SK-N-SH (cell line): ENCODE measurements around the gene MYO18A. TPM values are rescaled to one million over a fixed set of nuclear protein-coding genes. Genes with fewer than 3 reads are reported as not detected.
A peak's percentile ranks its signal among the peaks of the same experiment; 100 is the strongest.

Experiments
- CTCF ChIA-PET: fragments of 300-600, 350-600 bp; formaldehyde crosslinking; extraction: SDS; loops from one replicate; lab custom pipeline; 2021; lab: Yijun Ruan, JAX
- POLR2A ChIA-PET: fragments of 350-600 bp; sonication (Branson Sonifier 250); formaldehyde crosslinking; extraction: SDS; loops from one replicate; lab custom pipeline; 2020; ENCODE audit warnings: antibody characterized with exemption, inconsistent platforms; lab: Yijun Ruan, JAX
- DNase-seq: peaks from one replicate; pipeline ENCODE4 v3.0.0; 2012
- H2AFZ ChIP-seq: fragments of 200-600 bp; sonication (generic); 2 replicates; pipeline ENCODE4 v1.8.1; 2016; ENCODE audit warnings: antibody characterized with exemption, mild to moderate bottlenecking, low read depth
- H3F3A ChIP-seq: fragments of 200-600 bp; sonication (generic); replicated peaks from 2 replicates; pipeline ENCODE3; 2016; ENCODE audit warnings: antibody characterized with exemption, mild to moderate bottlenecking; ENCODE audit not compliant: insufficient read depth
- H3K27ac ChIP-seq, 2 experiments: fragments of 200-500 bp in 1 of 2; fragments of 200-600 bp in 1 of 2; sonication (Bioruptor generic) in 1 of 2; sonication (generic), shearing (Covaris generic) in 1 of 2; 2 replicates each; pipeline versions ENCODE4 v1.5.1 to v1.6.1; 2014 to 2016; ENCODE audit warnings: low read depth in 2 of 2, inconsistent platforms in 1 of 2, low read length in 1 of 2, mild to moderate bottlenecking in 1 of 2, mixed read lengths in 1 of 2
- H3K27me3 ChIP-seq: fragments of 200-600 bp; sonication (generic), shearing (Covaris generic); 2 replicates; pipeline ENCODE4 v1.6.1; 2016; ENCODE audit warnings: mixed run types; ENCODE audit not compliant: insufficient read depth
- H3K36me3 ChIP-seq, 2 experiments: fragments of 200-500 bp in 1 of 2; fragments of 200-600 bp in 1 of 2; sonication (Bioruptor generic) in 1 of 2; sonication (generic) in 1 of 2; replicated peaks in 1 of 2; 2 replicates each; pipeline versions ENCODE3 to v1.5.1; 2014 to 2016; ENCODE audit warnings: low read length in 1 of 2, mild to moderate bottlenecking in 1 of 2; ENCODE audit not compliant: insufficient read depth in 2 of 2, control insufficient read depth in 1 of 2
- H3K4me1 ChIP-seq, 2 experiments: fragments of 200-500 bp in 1 of 2; fragments of 200-600 bp in 1 of 2; sonication (Bioruptor generic) in 1 of 2; sonication (generic), shearing (Covaris generic) in 1 of 2; 2 replicates each; pipeline versions ENCODE4 v1.5.1 to v1.6.1; 2014 to 2016; ENCODE audit warnings: low read depth in 1 of 2, low read length in 1 of 2, mixed run types in 1 of 2; ENCODE audit not compliant: insufficient read depth in 2 of 2, control insufficient read depth in 1 of 2
- H3K4me2 ChIP-seq: fragments of 200-600 bp; sonication (generic), shearing (Covaris generic); 2 replicates; pipeline ENCODE4 v1.6.1; 2017; ENCODE audit warnings: mixed run types
- H3K4me3 ChIP-seq, 2 experiments: fragments of 200-500 bp in 1 of 2; fragments of 200-600 bp in 1 of 2; sonication (Bioruptor generic) in 1 of 2; sonication (generic), shearing (Covaris generic) in 1 of 2; 2 replicates each; pipeline versions ENCODE4 v1.5.1 to v1.8.1; 2014 to 2016; ENCODE audit warnings: low read depth in 2 of 2, inconsistent platforms in 1 of 2, low read length in 1 of 2, mild to moderate bottlenecking in 1 of 2, mixed read lengths in 1 of 2, moderate library complexity in 1 of 2
- H3K79me2 ChIP-seq: fragments of 200-600 bp; sonication (generic); 2 replicates; pipeline ENCODE4 v1.8.1; 2017; ENCODE audit warnings: mild to moderate bottlenecking; ENCODE audit not compliant: insufficient read depth
- H3K9ac ChIP-seq: fragments of 200-600 bp; sonication (generic); 2 replicates; pipeline ENCODE4 v1.6.1; 2017; ENCODE audit warnings: mixed run types
- H3K9me2 ChIP-seq: fragments of 200-600 bp; sonication (generic); 2 replicates; pipeline ENCODE4 v1.6.1; 2017; ENCODE audit warnings: mixed run types
- H3K9me3 ChIP-seq: fragments of 200-600 bp; sonication (generic); 2 replicates; pipeline ENCODE4 v1.6.1; 2017; ENCODE audit warnings: mixed run types, mild to moderate bottlenecking, moderate library complexity
- H4K20me1 ChIP-seq: fragments of 200-600 bp; sonication (generic); 2 replicates; pipeline ENCODE4 v1.6.1; 2017; ENCODE audit warnings: mild to moderate bottlenecking, mixed run types; ENCODE audit not compliant: insufficient read depth
- CHD2 ChIP-seq: fragments of 150-350 bp; IDR thresholded peaks from 2 replicates; pipeline ENCODE4 v1.6.1; 2018; ENCODE audit warnings: low read length; ENCODE audit not compliant: partially characterized antibody
- CTCF ChIP-seq: fragments of 200-600 bp; sonication (generic); IDR thresholded peaks from 2 replicates; pipeline ENCODE4 v1.6.1; 2017; ENCODE audit warnings: antibody characterized with exemption, mild to moderate bottlenecking, moderate library complexity
- GATA2 ChIP-seq: sonication (generic); formaldehyde crosslinking; IDR thresholded peaks from 2 replicates; pipeline ENCODE4 v1.5.0; 2020; ENCODE audit warnings: mild to moderate bottlenecking, missing genetic modification reagents
- IRF3 ChIP-seq: fragments of 150-350 bp; IDR thresholded peaks from 2 replicates; pipeline ENCODE4 v1.6.1; 2016; ENCODE audit warnings: mild to moderate bottlenecking, low read depth, low read length
- JUND ChIP-seq: IDR thresholded peaks from 2 replicates; pipeline ENCODE4 v1.4.0; 2012
- MAX ChIP-seq: IDR thresholded peaks from 2 replicates; pipeline ENCODE4 v1.4.0; 2012; ENCODE audit warnings: low read depth
- MXI1 ChIP-seq: IDR thresholded peaks from 2 replicates; pipeline ENCODE4 v1.6.1; 2012; ENCODE audit warnings: mild to moderate bottlenecking, low read depth, low read length, improper control_type of control experiment
- NFIC ChIP-seq: IDR thresholded peaks from 2 replicates; pipeline ENCODE4 v1.4.0; 2012; ENCODE audit warnings: borderline replicate concordance
- NRF1 ChIP-seq: IDR thresholded peaks from 2 replicates; pipeline ENCODE4 v1.6.1; 2012; ENCODE audit warnings: low read depth, mild to moderate bottlenecking, low read length
- PBX3 ChIP-seq: IDR thresholded peaks from 2 replicates; pipeline ENCODE4; 2012
- POLR2AphosphoS5 ChIP-seq: IDR thresholded peaks from 2 replicates; pipeline ENCODE4 v1.6.1; 2012; ENCODE audit warnings: low read depth, low read length
- RAD21 ChIP-seq: IDR thresholded peaks from 2 replicates; pipeline ENCODE4 v1.6.1; 2012; ENCODE audit warnings: mild to moderate bottlenecking, low read length
- REST ChIP-seq: IDR thresholded peaks from 2 replicates; pipeline ENCODE4 v1.6.1; 2012; ENCODE audit warnings: mild to moderate bottlenecking, low read depth, low read length, moderate library complexity
- RFX5 ChIP-seq: IDR thresholded peaks from 2 replicates; pipeline ENCODE4 v1.6.1; 2012; ENCODE audit warnings: mild to moderate bottlenecking, improper control_type of control experiment, low read length
- SIN3A ChIP-seq: IDR thresholded peaks from 2 replicates; pipeline ENCODE4 v1.6.1; 2012; ENCODE audit warnings: low read depth, mild to moderate bottlenecking, low read length, moderate library complexity, borderline replicate concordance
- SMC3 ChIP-seq: IDR thresholded peaks from 2 replicates; pipeline ENCODE4 v1.6.1; 2012; ENCODE audit warnings: low read depth, low read length, improper control_type of control experiment
- TAF1 ChIP-seq: IDR thresholded peaks from 2 replicates; pipeline ENCODE4 v1.6.1; 2012; ENCODE audit warnings: low read depth, mild to moderate bottlenecking, low read length, moderate library complexity, borderline replicate concordance
- YY1 ChIP-seq: IDR thresholded peaks from 2 replicates; pipeline ENCODE4 v1.4.0; 2012; ENCODE audit warnings: low read depth, mild to moderate bottlenecking
- ZBTB33 ChIP-seq: IDR thresholded peaks from 2 replicates; pipeline ENCODE4 v1.4.0; 2012; ENCODE audit warnings: low read depth, borderline replicate concordance
- WGBS: methylation state at CpG from one replicate; pipeline ENCODE4 v1.1.6; 2017; ENCODE audit warnings: low lambda C conversion rate; 5-methylcytosine and 5-hydroxymethylcytosine counted together
- polyA plus RNA-seq, 3 experiments: library from polyadenylated mRNA; depleted of rRNA; stranded (reverse); fragments of >200 nt; gene quantifications; 2 replicates each; pipeline ENCODE4 v1.2.3, GENCODE V29; 2012

Gene MYO18A
- 6.0 and 6.6 TPM in 2 replicates for polyA plus RNA-seq (2012; rRNA removed)
- 5.2 and 5.3 TPM in 2 replicates for polyA plus RNA-seq (2012; cell fraction: cytosol; rRNA removed)
- polyA plus RNA-seq (2012; cell fraction: nucleus; rRNA removed) = 31.2 and 36.7 TPM in 2 replicates

GRCh38 chr17:29180034-29180787 is at the start of gene MYO18A:
MYO18A (minus strand) TSS chr17:29180398; CDS start chr17:29166940, 13,458 bp downstream.
- peak within 1 kb of the TSS; percentile 51 to 80 for H3K27ac ChIP-seq
- no peaks in the 10 kb centered on the region for H3K9me3 ChIP-seq
- peak within 1 kb of the TSS; percentile 59 to 64 for H3K4me3 ChIP-seq
- H3K9me2 ChIP-seq = no peaks in the 10 kb centered on the region
- ChIA-PET POLR2A (interaction anchor here (0.6 to 2.3 kb wide), 6 partner anchors 13 to 207 kb away, joined by 3 to 15 read pairs (median 4); no protein-coding TSS in a partner anchor), CTCF (interaction anchor here (0.7 to 13.9 kb wide), 34 partner anchors 8 to 913 kb away, joined by 3 to 276 read pairs (median 4); no protein-coding TSS in a partner anchor)
- no peaks in the 10 kb centered on the region for H3K36me3 ChIP-seq
- DNase-seq = peak; percentile 96
- no peaks in the 10 kb centered on the region for H4K20me1 ChIP-seq
- whole genome bisulfite sequencing = 2% methylated on average over 13 of the region's 76 CpGs
- TF ChIP-seq SIN3A = peak; percentile 67; the same call in 1 of the 2 replicates
- TF ChIP-seq IRF3 = no peak
- TF ChIP-seq GATA2 (CRISPR knock-in tag) = no peak
- peak; percentile 67 for TF ChIP-seq CTCF
- peak; percentile 55 for TF ChIP-seq RAD21
- peak; percentile 45 for TF ChIP-seq NRF1
- TF ChIP-seq POLR2AphosphoS5 = no peak
- TF ChIP-seq RFX5 = no peak
- TF ChIP-seq MXI1 = peak; percentile 51
- no peak for TF ChIP-seq CHD2
- TF ChIP-seq PBX3 = no peak
- TF ChIP-seq NFIC = no peak
- no peak for TF ChIP-seq YY1
- peak; percentile 74 for TF ChIP-seq SMC3
- no peak for TF ChIP-seq JUND
- TF ChIP-seq REST = peak; percentile 44; the same call in 1 of the 2 replicates
- TF ChIP-seq ZBTB33 = no peak
- TF ChIP-seq TAF1 = 0 out of 2 replicates have a peak, but pooled peaks have one; percentile 35
- TF ChIP-seq MAX = peak; percentile 57
- no peaks in the 10 kb centered on the region for H3F3A ChIP-seq
- H2AFZ ChIP-seq = peak within 1 kb of the TSS; percentile 97
- H3K79me2 ChIP-seq = peaks cover 19% of the 10 kb centered on the region; the same call in 1 of the 2 replicates
- H3K9ac ChIP-seq = peak within 1 kb of the TSS; percentile 63; the same call in 1 of the 2 replicates
- peak within 1 kb of the TSS; percentile 83 for H3K4me2 ChIP-seq
- H3K4me1 ChIP-seq = peaks cover 17 to 36% of the 10 kb centered on the region in 2 experiments; a peak in 1 of 4 replicates
- H3K27me3 ChIP-seq = no peaks in the 10 kb centered on the region
